GM18870 (cell line): Measurements from ENCODE around the gene ARHGAP22.
A peak's percentile ranks its signal among the peaks of the same experiment; 100 is the strongest.

ENCODE experiments used
- ATAC-seq: cut with Tn5 transposase; IDR thresholded peaks from one replicate; pipeline ENCODE4 v1.9.1; 2021; ENCODE audit warnings: moderate library complexity; ENCODE audit not compliant: unreplicated experiment

The ARHGAP22 gene

GRCh38 chr10:48608279-48608681 is 3.4 kb upstream of the ARHGAP22 start:
- ATAC-seq = peak; percentile 66

GRCh38 chr10:48607356-48608278 is 2.7 kb upstream of the ARHGAP22 start:
- ATAC-seq = no peak

- no peak for ATAC-seq
These were observed 1.9 kb upstream of the ARHGAP22 start for GRCh38 chr10:48606530-48607355.

GRCh38 chr10:48605786-48606529 is 1.1 kb upstream of the ARHGAP22 start:
- no peak for ATAC-seq

GRCh38 chr10:48604039-48604990 is 558 bp downstream of the ARHGAP22 start:
- no peak for ATAC-seq

GRCh38 chr10:48603421-48604038 is 1.3 kb downstream of the ARHGAP22 start:
- no peak for ATAC-seq

GRCh38 chr10:48602401-48603135 is 2.3 kb downstream of the ARHGAP22 start:
- ATAC-seq = no peak

- no peak for ATAC-seq
These were observed 3.1 kb downstream of the ARHGAP22 start for GRCh38 chr10:48601789-48602188.

GRCh38 chr10:48600645-48601505 is 4.0 kb downstream of the ARHGAP22 start:
- ATAC-seq = no peak

GRCh38 chr10:48599830-48600134 is 5.1 kb downstream of the ARHGAP22 start:
- no peak for ATAC-seq

- no peak for ATAC-seq
These were observed 5.7 kb downstream of the ARHGAP22 start for GRCh38 chr10:48598936-48599829.

- no peak for ATAC-seq
These were observed 6.5 kb downstream of the ARHGAP22 start for GRCh38 chr10:48598243-48598935.

GRCh38 chr10:48595539-48595932 is 9.3 kb downstream of the ARHGAP22 start:
- ATAC-seq = no peak

GRCh38 chr10:48594803-48595538 is 9.9 kb downstream of the ARHGAP22 start:
- no peak for ATAC-seq

- ATAC-seq = no peak
These were observed 10.5 kb downstream of the ARHGAP22 start for GRCh38 chr10:48594371-48594770.

- no peak for ATAC-seq
These were observed 12.5 kb downstream of the ARHGAP22 start for GRCh38 chr10:48592346-48592745.
